Retinal pigment epithelial cell (primary cell): ENCODE measurements around the gene MIOX.
A peak's percentile ranks its signal among the peaks of the same experiment; 100 is the strongest.

Source experiments
- DNase-seq: peaks from one replicate; pipeline ENCODE4 v3.0.0-alpha.2; 2010; ENCODE audit warnings: low read depth
- H3K4me3 ChIP-seq: 2 replicates; pipeline ENCODE4 v1.5.1; 2011; ENCODE audit warnings: mild to moderate bottlenecking, low read length, control low read depth, moderate library complexity
- CTCF ChIP-seq: conservative IDR thresholded peaks from 2 replicates; pipeline ENCODE4 v1.5.1; 2011; ENCODE audit warnings: low read depth, low read length, control low read depth, inconsistent platforms

Gene MIOX

GRCh38 chr22:50505776-50506610 is 19.3 kb downstream of the MIOX start:
- H3K4me3 ChIP-seq, result peak overlapping the region; percentile 93
- DNase-seq, result no peak
- TF ChIP-seq CTCF, result no peak

DNA sequence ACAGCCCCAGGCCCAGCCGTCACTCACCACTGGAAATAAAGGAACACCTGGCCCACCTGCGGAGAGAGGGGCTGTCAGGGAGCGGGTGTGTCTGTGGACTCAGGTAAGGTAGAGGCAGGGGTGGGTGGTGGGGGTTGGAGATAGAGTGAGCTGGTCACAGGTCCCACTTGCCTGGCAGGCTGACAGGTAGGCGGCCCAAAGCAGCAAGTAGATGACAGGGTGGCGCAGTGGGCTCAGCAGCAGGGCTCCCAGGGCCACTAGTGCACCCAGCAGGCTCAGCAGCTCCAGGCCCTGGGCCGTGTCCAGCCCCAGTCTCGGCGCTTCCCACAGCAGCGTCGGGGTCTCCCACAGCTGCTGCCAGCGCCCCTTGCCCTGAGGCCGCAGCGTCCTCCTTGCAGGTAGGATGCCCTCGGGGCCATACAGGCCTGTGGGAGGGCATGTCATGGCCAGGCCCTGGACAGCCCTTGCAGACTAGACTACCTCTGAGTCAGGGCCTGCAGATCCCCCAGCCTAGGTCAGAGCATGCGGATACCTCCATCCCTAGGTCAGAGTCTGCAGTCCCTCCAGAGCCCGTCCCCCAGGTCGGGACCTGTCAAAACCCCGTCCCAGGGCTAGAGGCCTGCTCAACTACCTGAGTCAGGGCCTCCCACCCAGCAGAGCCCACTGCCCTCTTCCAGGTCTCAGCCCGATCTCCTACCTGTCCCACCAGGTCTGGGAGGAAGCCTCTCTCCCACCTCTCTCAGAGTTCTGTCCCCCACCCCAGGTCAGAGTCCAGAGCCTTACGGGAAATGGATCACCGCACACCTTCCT is 20.2 kb downstream of the MIOX start:
- H3K4me3 ChIP-seq, result peak overlapping the region; percentile 93
- no peak for DNase-seq
- TF ChIP-seq CTCF, result no peak

DNA sequence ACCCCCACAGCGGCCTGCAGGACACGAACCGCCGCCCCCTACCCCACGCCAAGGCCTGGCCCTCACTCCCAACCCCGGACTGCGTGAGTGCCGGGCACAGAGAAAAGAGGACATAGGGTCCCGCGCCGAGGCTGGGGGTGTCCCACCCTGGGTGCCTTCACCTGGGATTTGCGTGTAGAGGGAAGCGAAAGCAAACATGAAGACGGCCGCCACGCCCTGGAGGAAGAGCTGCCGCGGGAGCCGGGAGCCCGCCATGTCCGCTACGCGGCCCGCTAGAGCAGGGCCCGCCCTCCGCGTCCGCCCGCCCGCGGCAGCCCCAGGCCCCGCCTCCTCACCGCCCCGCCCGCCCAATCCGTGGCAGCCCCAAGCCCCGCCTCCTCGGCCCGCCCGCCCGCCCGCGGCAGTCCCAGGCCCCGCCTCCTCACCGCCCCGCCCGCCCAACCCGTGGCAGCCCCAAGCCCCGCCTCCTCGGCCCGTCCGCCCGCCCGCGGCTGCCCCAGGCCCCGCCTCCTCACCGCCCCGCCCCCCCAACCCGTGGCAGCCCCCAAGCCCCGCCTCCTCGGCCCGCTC is 20.8 kb downstream of the MIOX start, which contains the start of gene LMF2:
LMF2 (minus strand) TSS at position 282 of the 570 bp plus-strand sequence; CDS start at position 255, 27 bp downstream.
- peak within 1 kb of the TSS; percentile 93 for H3K4me3 ChIP-seq
- no peak for DNase-seq
- TF ChIP-seq CTCF, result no peak

DNA sequence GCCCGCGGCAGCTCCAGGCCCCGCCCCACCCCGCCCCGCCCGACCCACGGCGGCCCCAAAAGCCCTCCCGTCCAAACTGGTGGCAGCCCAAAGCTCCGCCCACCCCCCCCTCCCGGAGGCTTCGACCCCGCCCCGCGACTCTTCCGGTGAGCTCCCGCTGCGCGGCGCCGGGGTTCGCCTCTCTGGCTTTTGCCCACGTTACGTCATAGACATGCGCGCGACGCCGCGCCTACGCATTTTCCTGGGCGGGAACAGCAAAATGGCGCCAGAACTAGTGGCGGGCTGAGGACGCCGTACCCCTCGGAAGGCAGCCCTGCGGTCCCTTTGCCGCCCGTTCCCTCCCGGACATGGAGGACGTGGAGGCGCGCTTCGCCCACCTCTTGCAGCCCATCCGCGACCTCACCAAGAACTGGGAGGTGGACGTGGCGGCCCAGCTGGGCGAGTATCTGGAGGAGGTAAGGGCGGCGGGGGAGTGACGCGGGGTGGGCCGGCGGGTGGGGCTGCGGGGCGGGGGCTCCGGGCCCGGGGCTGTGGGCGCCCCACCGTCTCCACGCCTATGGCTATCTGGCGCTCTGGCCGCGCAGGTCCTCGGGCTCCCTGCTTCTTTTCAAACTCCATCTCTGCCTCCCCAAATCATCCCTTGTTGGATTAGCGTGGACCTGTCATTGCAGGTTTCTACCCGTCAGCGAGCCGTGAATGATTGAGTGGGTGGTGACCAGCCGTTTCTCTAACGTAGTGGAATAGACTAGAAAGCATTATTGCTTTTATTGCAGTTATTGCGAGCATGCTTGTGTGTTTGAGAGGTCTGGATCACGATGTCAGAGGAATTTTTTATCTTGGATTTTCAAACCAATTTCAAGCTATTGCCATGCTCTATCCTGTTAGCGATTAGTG is 21.6 kb downstream of the MIOX start, which contains the start of gene NCAPH2:
NCAPH2 (plus strand) TSS at position 234 of the 894 bp plus-strand sequence; CDS start at position 348, 114 bp downstream.
- peak within 1 kb of the TSS; percentile 93 for H3K4me3 ChIP-seq
- peak; percentile 82 for DNase-seq
- TF ChIP-seq CTCF, result no peak

GRCh38 chr22:50508897-50509296 is 22.2 kb downstream of the MIOX start:
- TF ChIP-seq CTCF, result no peak
- no peak for DNase-seq
- peak overlapping the region; percentile 73 for H3K4me3 ChIP-seq

DNA sequence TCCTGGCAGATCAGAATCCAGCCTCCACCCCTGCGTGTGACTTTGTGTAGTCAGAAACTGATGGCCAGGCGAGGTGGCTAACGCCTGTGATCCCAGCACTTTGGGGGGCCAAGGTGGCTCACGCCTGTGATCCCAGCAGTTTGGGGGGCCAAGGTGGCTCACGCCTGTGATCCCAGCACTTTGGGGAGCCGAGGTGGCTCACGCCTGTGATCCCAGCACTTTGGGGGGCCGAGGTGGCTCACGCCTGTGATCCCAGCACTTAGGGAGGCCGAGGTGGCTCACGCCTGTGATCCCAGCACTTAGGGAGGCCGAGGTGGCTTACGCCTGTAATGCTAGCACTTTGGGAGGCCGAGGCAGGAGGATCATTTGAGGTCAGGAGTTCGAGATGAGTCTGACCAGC is 26.5 kb downstream of the MIOX start:
- no peak for DNase-seq
- no peak for TF ChIP-seq CTCF
- no peak overlapping the region for H3K4me3 ChIP-seq
